Ovary (tissue), 9 donors: Measurements from ENCODE around the gene RELL1. TPM values are rescaled to one million over a fixed set of nuclear protein-coding genes. Genes with fewer than 3 reads are reported as not detected.

ENCODE experiments used
- DNase-seq, 5 donors: peaks; one replicate each; pipeline ENCODE4 v3.0.0-alpha.2; 2019 to 2020
- H3K27ac ChIP-seq, 2 donors: fragments of 200-600 bp; one replicate each; pipeline versions ENCODE4 v1.5.1 to v1.8.0; 2019 to 2022
- H3K27me3 ChIP-seq: fragments of 200-600 bp; one replicate; pipeline ENCODE4 v1.8.0; 2022
- H3K36me3 ChIP-seq: fragments of 200-600 bp; sonication (generic); one replicate; pipeline ENCODE4 v1.5.1; 2019
- H3K4me1 ChIP-seq: one replicate; pipeline ENCODE4 v1.8.1; 2013; ENCODE audit warnings: mild to moderate bottlenecking, moderate library complexity; ENCODE audit not compliant: insufficient read depth
- H3K4me3 ChIP-seq: fragments of 200-600 bp; sonication (generic); one replicate; pipeline ENCODE4 v1.5.1; 2017
- H3K9me3 ChIP-seq, 2 donors: fragments of 200-600 bp in 1 of 2; sonication (generic) in 1 of 2; one replicate each; pipeline versions ENCODE4 v1.5.1 to v1.8.1; 2013 to 2019; ENCODE audit warnings: mild to moderate bottlenecking in 1 of 2, moderate library complexity in 1 of 2
- EP300 ChIP-seq: sonication (generic); formaldehyde crosslinking; IDR thresholded peaks from one replicate; pipeline ENCODE4 v1.6.1; 2017; ENCODE audit warnings: antibody characterized with exemption
- POLR2A ChIP-seq: fragments of 450-650 bp; IDR thresholded peaks from one replicate; pipeline ENCODE4 v1.6.1; 2017; ENCODE audit warnings: antibody characterized with exemption, mild to moderate bottlenecking, moderate library complexity
- WGBS, 3 donors: extraction: QIAGEN DNeasy Blood & Tissue Kit in 1 of 3; methylation state at CpG; one replicate each; pipeline versions ENCODE4 v1.1.5 to v1.1.7; 2013 to 2017; 5-methylcytosine and 5-hydroxymethylcytosine counted together
- intact Hi-C, 4 donors: fragments of 100-400 bp; cut with DNase I; formaldehyde crosslinking; loops; one replicate each; pipeline versions ENCODE4 v1.11.0 to v1.15.1; 2022 to 2023
- polyA plus RNA-seq, 2 donors: library from polyadenylated mRNA; stranded (reverse); fragments of 200-250 nt in 1 of 2; fragments of 350-450 nt in 1 of 2; fragmentation: Illumina TruSeq in 1 of 2; extraction: RNeasy Lipid Tissue Mini Kit (QIAGEN cat#74804) in 1 of 2; gene quantifications; one replicate each; pipeline ENCODE4 v1.2.3, GENCODE V29; 2013 to 2014
- total RNA-seq, 7 donors: library from RNA; depleted of rRNA in 2 of 7; stranded (reverse); fragments of >200 nt in 2 of 7; fragmentation: NEBNext Ultra II Directional in 3 of 7; extraction: Animal tissue kit (Norgen Biotek cat#: 25700) in 3 of 7; gene quantifications; one replicate each; pipeline versions ENCODE4 v1.1.0 to v1.2.4, GENCODE V29; 2016 to 2023
- TF ChIP-seq, protein P1 (sequence below), 3 donors: fragments of 450-650 bp in 2 of 3; fragments of 200-600 bp in 1 of 3; IDR thresholded peaks; one replicate each; pipeline versions ENCODE4 v1.5.1 to v1.8.0; 2016 to 2022; ENCODE audit warnings: antibody characterized with exemption in 3 of 3, mild to moderate bottlenecking in 1 of 3
- donor health status: DM: no; HTN: no; CAD: no; lungs with moderate emphysema.
- donor health status: DM: no; HTN: no; CAD: no.
- donor health status: Bipolar disorder and iron deficiency.
- donor health status: DM: yes; HTN: yes; CAD: no.
- donor health status: DM: no; HTN: no; CAD: no.
- donor health status: DM: yes; HTN: yes; CAD: no.

The RELL1 gene
- total and polyA plus RNA-seq, 9 donors = 4.1 to 31.4 (median 24.0) TPM

DNA sequence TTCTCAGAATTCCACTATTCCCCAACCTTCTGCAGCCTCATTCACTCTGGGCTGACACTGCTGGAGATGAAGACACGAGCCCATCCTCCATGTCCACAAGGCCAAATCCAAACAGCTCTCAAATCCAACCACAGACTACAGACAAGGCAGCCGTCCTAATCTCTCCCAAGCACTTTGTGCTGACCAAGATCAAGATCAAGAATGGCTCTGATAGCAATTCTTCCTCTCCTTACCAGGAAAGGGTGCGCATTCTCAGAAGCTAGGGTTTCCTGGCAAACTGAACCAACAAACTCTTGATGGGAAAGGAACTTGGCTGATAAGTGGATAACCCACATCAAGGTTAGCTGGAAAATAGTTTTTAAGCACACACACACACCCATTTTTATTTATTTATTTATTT, 26.5 kb downstream of the RELL1 start:
- WGBS, 3 donors = 69 to 91% (median 88%) methylated on average over 3 of the region's 3 CpGs

GRCh38 chr4:37656649-37657048, 29.5 kb downstream of the RELL1 start:
- no peak for TF ChIP-seq EP300
- TF ChIP-seq, protein P1, sequence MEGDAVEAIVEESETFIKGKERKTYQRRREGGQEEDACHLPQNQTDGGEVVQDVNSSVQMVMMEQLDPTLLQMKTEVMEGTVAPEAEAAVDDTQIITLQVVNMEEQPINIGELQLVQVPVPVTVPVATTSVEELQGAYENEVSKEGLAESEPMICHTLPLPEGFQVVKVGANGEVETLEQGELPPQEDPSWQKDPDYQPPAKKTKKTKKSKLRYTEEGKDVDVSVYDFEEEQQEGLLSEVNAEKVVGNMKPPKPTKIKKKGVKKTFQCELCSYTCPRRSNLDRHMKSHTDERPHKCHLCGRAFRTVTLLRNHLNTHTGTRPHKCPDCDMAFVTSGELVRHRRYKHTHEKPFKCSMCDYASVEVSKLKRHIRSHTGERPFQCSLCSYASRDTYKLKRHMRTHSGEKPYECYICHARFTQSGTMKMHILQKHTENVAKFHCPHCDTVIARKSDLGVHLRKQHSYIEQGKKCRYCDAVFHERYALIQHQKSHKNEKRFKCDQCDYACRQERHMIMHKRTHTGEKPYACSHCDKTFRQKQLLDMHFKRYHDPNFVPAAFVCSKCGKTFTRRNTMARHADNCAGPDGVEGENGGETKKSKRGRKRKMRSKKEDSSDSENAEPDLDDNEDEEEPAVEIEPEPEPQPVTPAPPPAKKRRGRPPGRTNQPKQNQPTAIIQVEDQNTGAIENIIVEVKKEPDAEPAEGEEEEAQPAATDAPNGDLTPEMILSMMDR (IDR thresholded peaks at IDR 0.05) = no peak
- no peak for TF ChIP-seq POLR2A
- Histone ChIP-seq H3K27me3 (no peaks in the 10 kb centered on the region), H3K9me3 (no peaks in the 10 kb centered on the region), H3K4me1 (peaks cover 2% of the 10 kb centered on the region), H3K27ac (no peak overlapping the region), H3K4me3 (no peak overlapping the region), H3K36me3 (no peaks in the 10 kb centered on the region)
- WGBS, 3 donors = 87 to 90% (median 89%) methylated on average over 4 of the region's 4 CpGs
- DNase-seq = no peak
- intact Hi-C loops = no loop called here

More for the DNA sequence above, 26.5 kb downstream of the RELL1 start:
- Histone ChIP-seq H3K27me3 (no peaks in the 10 kb centered on the region), H3K4me3 (no peak overlapping the region), H3K9me3 (no peaks in the 10 kb centered on the region), H3K4me1 (peaks cover 14% of the 10 kb centered on the region), H3K27ac (no peak overlapping the region), H3K36me3 (no peaks in the 10 kb centered on the region)
- TF ChIP-seq POLR2A (no peak), EP300 (no peak)
- TF ChIP-seq, protein P1 (IDR thresholded peaks at IDR 0.05) = no peak
- intact Hi-C loops = no loop called here
- DNase-seq = no peak

DNA sequence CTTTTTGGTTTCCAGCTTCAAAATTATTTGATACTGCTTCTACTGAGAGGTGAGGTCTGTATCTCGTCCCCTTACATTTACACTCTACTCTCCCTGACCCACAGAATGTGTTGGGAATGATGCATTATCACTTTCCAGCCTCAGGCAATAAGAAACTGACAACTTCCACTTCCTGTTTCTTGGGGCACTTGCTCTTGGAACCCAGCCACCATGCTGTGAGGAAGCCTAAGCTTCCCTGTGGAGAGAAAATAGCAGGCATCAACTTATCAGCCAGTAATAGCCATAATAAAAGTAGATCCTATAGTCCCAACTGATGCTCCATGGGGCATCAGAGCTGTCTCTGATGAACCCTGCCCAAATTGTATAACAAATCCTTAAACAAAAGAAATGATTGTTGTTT, 32.6 kb downstream of the RELL1 start:
- Histone ChIP-seq H3K9me3 (no peaks in the 10 kb centered on the region), H3K4me1 (peaks cover 1% of the 10 kb centered on the region), H3K27me3 (no peaks in the 10 kb centered on the region), H3K4me3 (no peak overlapping the region), H3K27ac (no peak overlapping the region), H3K36me3 (no peaks in the 10 kb centered on the region)
- intact Hi-C loops = no loop called here
- no peak for DNase-seq
- 90 to 97% (median 97%) methylated on average over 1 of the region's 1 CpG for WGBS, 3 donors
- TF ChIP-seq EP300 (no peak), POLR2A (no peak)
- TF ChIP-seq, protein P1 (IDR thresholded peaks at IDR 0.05) = no peak

GRCh38 chr4:37652747-37653527, 33.2 kb downstream of the RELL1 start:
- no peak for DNase-seq
- no peaks in the 10 kb centered on the region for H3K9me3 ChIP-seq
- no peak overlapping the region for H3K4me3 ChIP-seq
- no peak overlapping the region for H3K27ac ChIP-seq
- H3K27me3 ChIP-seq = no peaks in the 10 kb centered on the region
- TF ChIP-seq POLR2A = no peak
- no peak for TF ChIP-seq EP300
- 91 to 94% (median 93%) methylated on average over 4 of the region's 4 CpGs for WGBS, 3 donors
- peaks cover 4% of the 10 kb centered on the region for H3K4me1 ChIP-seq
- no peaks in the 10 kb centered on the region for H3K36me3 ChIP-seq
- intact Hi-C loops = no loop called here

GRCh38 chr4:37651781-37652377, 34.3 kb downstream of the RELL1 start:
- Histone ChIP-seq H3K4me1 (peaks cover 5% of the 10 kb centered on the region), H3K27me3 (no peaks in the 10 kb centered on the region), H3K4me3 (no peak overlapping the region), H3K27ac (no peak overlapping the region), H3K9me3 (no peaks in the 10 kb centered on the region), H3K36me3 (no peaks in the 10 kb centered on the region)
- intact Hi-C loops = no loop called here
- TF ChIP-seq POLR2A (no peak), EP300 (no peak)
- TF ChIP-seq, protein P1 (IDR thresholded peaks at IDR 0.05) = no peak
- DNase-seq = no peak
- 93 to 98% (median 95%) methylated on average over 13 of the region's 13 CpGs for WGBS, 3 donors
